A673 (cell line): Measurements from ENCODE around the gene KCNA2.

Source experiments
- EZH2 ChIP-seq: fragments of 200-600 bp; sonication (generic); IDR thresholded peaks from 2 replicates; pipeline ENCODE4 v1.6.1; 2017; ENCODE audit warnings: borderline replicate concordance, low read depth, mild to moderate bottlenecking, mixed read lengths, antibody characterized with exemption, low read length; ENCODE audit not compliant: poor library complexity, severe bottlenecking
- TF ChIP-seq, protein P1 (sequence below): fragments of 300-800, 200-600 bp; sonication (generic); conservative IDR thresholded peaks from 2 replicates; pipeline ENCODE4 v1.5.1; 2017; ENCODE audit warnings: low read depth, mild to moderate bottlenecking, antibody characterized with exemption, low read length, moderate library complexity, mixed read lengths

DNA sequence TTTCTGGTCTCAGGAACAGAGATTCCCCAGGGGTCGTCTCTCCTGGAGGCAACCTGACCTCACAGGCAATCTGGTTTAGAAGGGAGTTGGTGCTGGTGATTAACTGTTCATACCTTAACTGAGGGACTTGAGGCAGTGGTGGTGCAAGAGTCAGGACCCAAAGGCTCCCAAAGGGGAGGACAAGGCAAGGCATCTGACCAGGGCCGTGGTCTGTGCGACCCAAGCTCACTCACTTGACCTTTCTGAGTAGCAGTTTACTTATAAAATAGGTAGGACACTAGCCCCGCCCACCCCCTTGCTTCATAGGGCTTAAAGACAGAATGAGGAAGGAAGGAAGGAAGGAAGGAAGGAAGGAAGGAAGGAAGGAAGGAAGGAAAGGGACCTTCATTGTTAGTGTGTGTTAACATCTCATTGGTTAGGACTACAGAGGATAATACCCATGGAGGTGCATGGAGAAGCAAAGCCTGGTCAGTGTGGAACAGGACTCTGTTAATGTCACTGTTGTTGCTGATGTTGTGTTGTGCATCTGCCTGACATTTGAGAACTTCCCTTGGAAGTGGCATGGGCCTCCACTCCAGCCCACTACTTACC, 4.6 kb upstream of the KCNA2 start:
- TF ChIP-seq, protein P1, sequence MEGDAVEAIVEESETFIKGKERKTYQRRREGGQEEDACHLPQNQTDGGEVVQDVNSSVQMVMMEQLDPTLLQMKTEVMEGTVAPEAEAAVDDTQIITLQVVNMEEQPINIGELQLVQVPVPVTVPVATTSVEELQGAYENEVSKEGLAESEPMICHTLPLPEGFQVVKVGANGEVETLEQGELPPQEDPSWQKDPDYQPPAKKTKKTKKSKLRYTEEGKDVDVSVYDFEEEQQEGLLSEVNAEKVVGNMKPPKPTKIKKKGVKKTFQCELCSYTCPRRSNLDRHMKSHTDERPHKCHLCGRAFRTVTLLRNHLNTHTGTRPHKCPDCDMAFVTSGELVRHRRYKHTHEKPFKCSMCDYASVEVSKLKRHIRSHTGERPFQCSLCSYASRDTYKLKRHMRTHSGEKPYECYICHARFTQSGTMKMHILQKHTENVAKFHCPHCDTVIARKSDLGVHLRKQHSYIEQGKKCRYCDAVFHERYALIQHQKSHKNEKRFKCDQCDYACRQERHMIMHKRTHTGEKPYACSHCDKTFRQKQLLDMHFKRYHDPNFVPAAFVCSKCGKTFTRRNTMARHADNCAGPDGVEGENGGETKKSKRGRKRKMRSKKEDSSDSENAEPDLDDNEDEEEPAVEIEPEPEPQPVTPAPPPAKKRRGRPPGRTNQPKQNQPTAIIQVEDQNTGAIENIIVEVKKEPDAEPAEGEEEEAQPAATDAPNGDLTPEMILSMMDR = no peak
- TF ChIP-seq EZH2 = no peak
